CD4-positive, CD25-positive, alpha-beta regulatory T cell (primary cell): ENCODE data around the gene LAYN. TPM values are rescaled to one million over a fixed set of nuclear protein-coding genes. Genes with fewer than 3 reads are reported as not detected.

ENCODE experiments used
- polyA plus RNA-seq, 4 donors: library from polyadenylated mRNA; unstranded; fragments of 300-500 nt; fragmentation: Illumina TruSeq; gene quantifications; one replicate each; pipeline ENCODE4 v1.2.3, GENCODE V29; 2021
- total RNA-seq: library from RNA; stranded (reverse); gene quantifications from one replicate; pipeline ENCODE4 v1.2.3, GENCODE V29; 2022

Gene LAYN
- total and polyA plus RNA-seq, 5 donors from 2014 or later, result 6.2 to 17.9 (median 12.9) TPM

Other genes with a start within 250 kb of the LAYN start
- not detected for gene POU2AF3, start 242.2 kb upstream of the LAYN start, total RNA-seq
- gene POU2AF3, start 242.2 kb upstream of the LAYN start, polyA plus RNA-seq, result not detected
- gene POU2AF1, start 161.4 kb upstream of the LAYN start, total RNA-seq, result 4.8 TPM
- gene POU2AF1, start 161.4 kb upstream of the LAYN start, polyA plus RNA-seq, result 1 to 10 TPM; 1.6 to 3.8 (median 2.2) TPM
- gene BTG4, start 28.3 kb upstream of the LAYN start, total RNA-seq, result not detected
- gene BTG4, start 28.3 kb upstream of the LAYN start, polyA plus RNA-seq, result under 1 TPM in 1 of 4 donors, not detected in 3; 0.23 TPM
- not detected for gene HOATZ, start 25.9 kb upstream of the LAYN start, total RNA-seq
- gene HOATZ, start 25.9 kb upstream of the LAYN start, polyA plus RNA-seq, result not detected
- gene SIK2, start 61.7 kb downstream of the LAYN start, total RNA-seq, result 8.7 TPM
- gene SIK2, start 61.7 kb downstream of the LAYN start, polyA plus RNA-seq, result under 1 TPM; 0.05 to 0.23 (median 0.14) TPM
- gene PPP2R1B, start 225.7 kb downstream of the LAYN start, total RNA-seq, result 45.9 TPM
- gene PPP2R1B, start 225.7 kb downstream of the LAYN start, polyA plus RNA-seq, result 10 to 100 TPM; 16.5 to 23.7 (median 21.4) TPM